Thyroid gland (tissue), 4 donors: ENCODE measurements around the gene DOCK2. TPM values are rescaled to one million over a fixed set of nuclear protein-coding genes. Genes with fewer than 3 reads are reported as not detected.

ENCODE experiments used
- DNase-seq, 2 donors: peaks; one replicate each; pipeline ENCODE4 v3.0.0-alpha.2; 2019
- H3K27ac ChIP-seq, 3 donors: fragments of 200-600 bp; sonication (generic); 1 replicate in 2 of 3; 2 replicates in 1 of 3; pipeline ENCODE4 v1.5.1; 2016 to 2019; ENCODE audit warnings: mild to moderate bottlenecking in 1 of 3, moderate library complexity in 1 of 3
- H3K27me3 ChIP-seq: fragments of 200-600 bp; sonication (generic); one replicate; pipeline ENCODE4 v1.5.1; 2019
- H3K36me3 ChIP-seq, 2 donors: fragments of 200-600 bp; sonication (generic); one replicate each; pipeline ENCODE4 v1.5.1; 2016 to 2019
- H3K4me1 ChIP-seq, 2 donors: fragments of 200-600 bp; sonication (generic); one replicate each; pipeline ENCODE4 v1.5.1; 2017 to 2019
- H3K4me3 ChIP-seq, 3 donors: fragments of 200-600 bp; sonication (generic); replicated peaks in 1 of 3; 1 replicate in 2 of 3; 2 replicates in 1 of 3; pipeline ENCODE4 v1.5.1; 2016; ENCODE audit warnings: mild to moderate bottlenecking in 1 of 3
- H3K9me3 ChIP-seq: fragments of 200-600 bp; sonication (generic); one replicate; pipeline ENCODE4 v1.5.1; 2017
- POLR2A ChIP-seq, 2 donors: fragments of 450-650 bp; IDR thresholded peaks; one replicate each; pipeline ENCODE4 v1.6.1; 2017; ENCODE audit warnings: antibody characterized with exemption in 2 of 2, mild to moderate bottlenecking in 2 of 2, moderate library complexity in 1 of 2
- WGBS, 2 donors: methylation state at CpG; one replicate each; pipeline ENCODE4 v1.1.5; 2017; 5-methylcytosine and 5-hydroxymethylcytosine counted together
- intact Hi-C: fragments of 100-400 bp; cut with DNase I; formaldehyde crosslinking; loops from one replicate; pipeline ENCODE4 v1.15.1; 2023
- total RNA-seq, 4 donors: library from RNA; depleted of rRNA; stranded (reverse); fragments of >200 nt; gene quantifications; one replicate each; pipeline ENCODE4 v1.2.3, GENCODE V29; 2016
- TF ChIP-seq, protein P1 (sequence below), 6 experiments: fragments of 200-600 bp in 3 of 6; fragments of 450-650 bp in 3 of 6; sonication (generic) in 3 of 6; IDR thresholded peaks; one replicate each; pipeline ENCODE4 v1.5.1; 2016 to 2019; ENCODE audit warnings: antibody characterized with exemption in 6 of 6, mild to moderate bottlenecking in 2 of 6, inconsistent platforms in 1 of 6, moderate library complexity in 1 of 6

Gene DOCK2
- total RNA-seq, 4 donors from 2014 or later, result 4.3 to 14.1 (median 8.6) TPM

DNA sequence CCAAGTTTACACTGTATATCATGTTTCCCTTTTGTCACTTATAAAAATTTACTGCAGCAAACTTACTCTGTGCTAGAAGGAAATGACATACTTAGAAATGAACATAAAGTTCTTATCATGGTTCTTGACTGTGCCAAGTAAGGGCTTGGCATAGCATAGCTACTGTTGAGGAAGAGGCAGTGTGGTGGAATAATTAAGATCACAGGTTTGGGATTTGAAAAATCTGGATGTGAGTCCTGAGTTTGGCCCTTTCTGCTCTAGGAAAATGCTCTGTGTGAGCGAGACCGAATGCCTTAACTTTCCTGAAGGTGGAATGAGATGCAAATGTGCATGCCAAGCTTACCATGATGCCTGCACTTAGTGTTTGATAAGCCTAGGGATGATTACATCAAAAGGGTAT is 243.7 kb downstream of the DOCK2 start:
- WGBS, 2 donors, result 93 to 94% methylated on average over 2 of the region's 2 CpGs
- Histone ChIP-seq H3K27me3 (no peaks in the 10 kb centered on the region), H3K4me1 (no peaks in the 10 kb centered on the region), H3K27ac (no peak overlapping the region), H3K4me3 (no peak overlapping the region), H3K9me3 (no peaks in the 10 kb centered on the region), H3K36me3 (no peaks in the 10 kb centered on the region)
- DNase-seq, result no peak
- TF ChIP-seq, protein P1, sequence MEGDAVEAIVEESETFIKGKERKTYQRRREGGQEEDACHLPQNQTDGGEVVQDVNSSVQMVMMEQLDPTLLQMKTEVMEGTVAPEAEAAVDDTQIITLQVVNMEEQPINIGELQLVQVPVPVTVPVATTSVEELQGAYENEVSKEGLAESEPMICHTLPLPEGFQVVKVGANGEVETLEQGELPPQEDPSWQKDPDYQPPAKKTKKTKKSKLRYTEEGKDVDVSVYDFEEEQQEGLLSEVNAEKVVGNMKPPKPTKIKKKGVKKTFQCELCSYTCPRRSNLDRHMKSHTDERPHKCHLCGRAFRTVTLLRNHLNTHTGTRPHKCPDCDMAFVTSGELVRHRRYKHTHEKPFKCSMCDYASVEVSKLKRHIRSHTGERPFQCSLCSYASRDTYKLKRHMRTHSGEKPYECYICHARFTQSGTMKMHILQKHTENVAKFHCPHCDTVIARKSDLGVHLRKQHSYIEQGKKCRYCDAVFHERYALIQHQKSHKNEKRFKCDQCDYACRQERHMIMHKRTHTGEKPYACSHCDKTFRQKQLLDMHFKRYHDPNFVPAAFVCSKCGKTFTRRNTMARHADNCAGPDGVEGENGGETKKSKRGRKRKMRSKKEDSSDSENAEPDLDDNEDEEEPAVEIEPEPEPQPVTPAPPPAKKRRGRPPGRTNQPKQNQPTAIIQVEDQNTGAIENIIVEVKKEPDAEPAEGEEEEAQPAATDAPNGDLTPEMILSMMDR (IDR thresholded peaks at IDR 0.05), result no peak
- TF ChIP-seq POLR2A (IDR thresholded peaks at IDR 0.05), result no peak
- intact Hi-C loops, result no loop called here

DNA sequence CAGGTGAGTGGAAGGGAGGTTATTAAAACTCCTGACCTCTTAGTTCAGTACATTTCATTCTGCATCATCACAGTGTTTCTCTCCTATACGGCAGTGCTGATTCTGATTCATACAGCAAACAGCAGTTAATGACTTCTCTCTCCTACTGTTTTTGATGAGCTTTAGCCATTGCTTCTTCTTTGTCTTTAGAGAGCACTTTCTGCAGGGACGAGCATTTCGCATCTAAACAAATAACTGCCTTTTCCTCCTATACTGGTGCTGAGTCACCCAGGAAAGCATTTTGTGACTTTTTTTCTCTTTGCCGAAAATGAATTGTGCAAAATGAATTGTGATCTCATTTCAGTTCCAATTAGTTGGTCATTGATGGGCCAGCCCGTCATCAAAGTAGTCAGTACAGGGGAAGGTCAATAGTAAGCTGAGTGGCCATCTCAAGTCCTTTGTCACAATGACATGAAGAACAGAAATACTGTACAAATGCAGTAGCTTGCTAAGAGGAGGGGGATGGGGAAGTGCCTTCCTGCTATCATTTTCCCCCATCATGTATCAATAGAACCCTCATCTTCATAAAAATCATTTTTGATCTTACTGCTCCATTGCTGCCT is 244.7 kb downstream of the DOCK2 start:
- no peaks in the 10 kb centered on the region for H3K36me3 ChIP-seq
- no peak for DNase-seq
- intact Hi-C loops, result no loop called here
- no peaks in the 10 kb centered on the region for H3K4me1 ChIP-seq
- 85 to 92% methylated on average over 5 of the region's 5 CpGs for WGBS, 2 donors
- H3K27ac ChIP-seq, result no peak overlapping the region
- H3K4me3 ChIP-seq, result no peak overlapping the region
- no peaks in the 10 kb centered on the region for H3K9me3 ChIP-seq
- TF ChIP-seq, protein P1 (IDR thresholded peaks at IDR 0.05), result no peak
- TF ChIP-seq POLR2A (IDR thresholded peaks at IDR 0.05), result no peak
- H3K27me3 ChIP-seq, result no peaks in the 10 kb centered on the region

DNA sequence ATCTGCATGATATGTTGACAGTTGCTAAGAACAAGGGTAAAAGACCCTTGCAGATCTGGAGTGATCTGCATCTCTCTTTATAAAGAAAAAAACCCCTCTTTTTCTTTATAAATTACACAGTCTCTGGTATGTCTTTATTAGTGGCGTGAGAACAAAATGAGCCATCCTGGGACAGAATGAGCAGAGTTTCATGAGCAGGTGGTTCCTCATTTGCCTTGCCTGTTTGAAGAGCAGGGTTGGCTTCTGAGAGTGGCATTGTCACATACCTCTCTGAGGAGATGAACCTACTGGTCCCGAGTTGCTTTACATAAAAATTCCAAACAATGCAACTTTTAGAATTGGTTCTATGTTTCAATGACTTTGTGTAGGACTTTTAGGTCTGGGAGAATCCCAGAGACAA is 249.0 kb downstream of the DOCK2 start:
- DNase-seq, result no peak
- Histone ChIP-seq H3K27ac (no peak overlapping the region), H3K4me1 (no peaks in the 10 kb centered on the region), H3K27me3 (no peaks in the 10 kb centered on the region), H3K36me3 (no peaks in the 10 kb centered on the region), H3K4me3 (no peak overlapping the region), H3K9me3 (no peaks in the 10 kb centered on the region)
- intact Hi-C loops, result no loop called here
- 90 to 94% methylated on average over 2 of the region's 2 CpGs for WGBS, 2 donors
- TF ChIP-seq, protein P1 (IDR thresholded peaks at IDR 0.05), result no peak
- TF ChIP-seq POLR2A (IDR thresholded peaks at IDR 0.05), result no peak

DNA sequence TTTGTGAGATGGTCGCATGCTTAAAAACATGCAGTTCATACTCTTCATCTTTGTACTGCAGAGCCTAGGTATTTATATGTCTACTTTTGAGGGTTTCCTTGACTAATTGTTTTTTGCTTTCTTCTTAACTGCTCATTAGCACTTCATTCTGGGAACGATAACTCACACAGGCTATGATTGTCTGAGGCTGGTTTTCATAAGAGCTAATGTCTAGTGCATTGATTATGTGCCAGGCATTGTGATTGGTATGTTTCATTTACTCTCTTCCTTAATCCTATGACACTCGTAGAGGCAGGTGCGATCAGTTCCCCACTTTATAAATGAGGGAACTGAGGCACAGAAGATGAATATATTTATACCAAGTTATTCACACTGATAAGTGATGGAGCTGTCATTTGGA is 249.6 kb downstream of the DOCK2 start:
- Histone ChIP-seq H3K36me3 (no peaks in the 10 kb centered on the region), H3K27ac (no peak overlapping the region), H3K4me1 (no peaks in the 10 kb centered on the region), H3K27me3 (no peaks in the 10 kb centered on the region), H3K4me3 (no peak overlapping the region), H3K9me3 (no peaks in the 10 kb centered on the region)
- TF ChIP-seq POLR2A (IDR thresholded peaks at IDR 0.05), result no peak
- TF ChIP-seq, protein P1 (IDR thresholded peaks at IDR 0.05), result no peak
- intact Hi-C loops, result no loop called here
- no peak for DNase-seq
- 94 to 96% methylated on average over 4 of the region's 4 CpGs for WGBS, 2 donors

DNA sequence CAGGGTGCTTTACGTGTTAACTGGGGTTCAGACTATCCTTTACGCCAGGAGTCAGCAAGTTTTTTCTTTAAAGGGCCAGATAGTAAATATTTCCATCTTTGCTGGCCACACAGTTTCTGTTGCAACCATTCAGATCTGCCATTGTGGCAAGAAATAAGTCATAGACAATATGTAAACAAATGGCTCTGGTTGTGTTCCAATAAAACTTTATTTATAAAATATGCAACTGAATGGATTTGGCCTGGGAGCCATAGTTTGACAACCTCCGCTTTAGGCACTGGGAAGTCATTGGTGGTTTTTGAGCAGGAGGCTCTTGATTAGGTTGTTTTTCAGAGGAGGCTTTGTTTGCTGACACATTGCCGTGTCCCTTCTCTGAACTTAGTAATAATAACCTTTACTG is 252.5 kb downstream of the DOCK2 start:
- Histone ChIP-seq H3K36me3 (no peaks in the 10 kb centered on the region), H3K27me3 (no peaks in the 10 kb centered on the region), H3K9me3 (no peaks in the 10 kb centered on the region), H3K27ac (no peak overlapping the region), H3K4me3 (no peak overlapping the region), H3K4me1 (no peaks in the 10 kb centered on the region)
- no peak for DNase-seq
- intact Hi-C loops, result no loop called here
- WGBS, 2 donors, result 90 to 92% methylated on average over 4 of the region's 4 CpGs
- TF ChIP-seq, protein P1 (IDR thresholded peaks at IDR 0.05), result no peak
- TF ChIP-seq POLR2A (IDR thresholded peaks at IDR 0.05), result no peak
